Measurements from ENCODE around the gene MAPKBP1. TPM values are rescaled to one million over a fixed set of nuclear protein-coding genes. Genes with fewer than 3 reads are reported as not detected.

Gene MAPKBP1
- total and polyA plus RNA-seq, 2 of the 13 experiments (the other 11 are each of a cell fraction or from before 2014, with no cell fraction given) = 3.0 to 7.3 TPM

GRCh38 chr15:41851755-41852370, 77.6 kb downstream of the MAPKBP1 start:
- ChIA-PET POLR2A (interaction anchor here (1.5 kb wide), 1 partner anchor 13 kb away, joined by 3 read pairs; no protein-coding TSS in a partner anchor), CTCF (ENCODE audit: low intra/inter-chr PET ratio, low total read pairs) (no interaction called here)
- Histone ChIP-seq H3K4me3 (replicated peaks in 1 of 3; ENCODE audit: insufficient read depth in 1 of 3, low read depth in 2 of 3, low read length in 3 of 3) (no peak overlapping the region), H3K4me1 (ENCODE audit: insufficient read depth, low read length) (no peaks in the 10 kb centered on the region), H3K9ac (ENCODE audit: insufficient read depth, low read depth, low read length) (no peak overlapping the region), H3K79me2 (ENCODE audit: insufficient read depth, low read length) (no peaks in the 10 kb centered on the region), H3K9me3 (ENCODE audit: low read length) (no peaks in the 10 kb centered on the region), H3K4me2 (ENCODE audit: low read depth, low read length) (no peak overlapping the region), H3K27me3 (ENCODE audit: control insufficient read depth in 1 of 2, insufficient read depth in 2 of 2, low read length in 2 of 2) (peaks cover 5 to 21% of the 10 kb centered on the region in 2 experiments; a peak in 4 of 5 replicates), H3K27ac (ENCODE audit: extremely low read length, insufficient read depth, low read length) (no peak overlapping the region), H3K36me3 (replicated peaks in 1 of 2; ENCODE audit: control insufficient read depth in 1 of 2, insufficient read depth in 2 of 2, low read length in 2 of 2) (0 out of 5 replicates have a peak, but pooled peaks cover 0 to under 1% of the 10 kb centered on the region in 2 experiments), H2AFZ (ENCODE audit: low read length) (no peak overlapping the region), H4K20me1 (ENCODE audit: insufficient read depth, low read length) (no peaks in the 10 kb centered on the region; the same call in 1 of the 2 replicates)
- DNase-seq (ENCODE audit: low spot score) (no peak), ATAC-seq (no peak), FAIRE-seq (no peak)
- TF ChIP-seq MAFG (CRISPR knock-in tag; IDR thresholded peaks at IDR 0.05) (no peak), GTF3A (CRISPR knock-in tag; conservative IDR thresholded peaks at IDR 0.05) (peak; percentile 97)
- WGBS (ENCODE audit: low lambda C conversion rate) = 62% methylated on average over 3 of the region's 8 CpGs
- BruUV-seq (replicated peaks) = no TSS peak
- intact Hi-C loops (cut with micrococcal nuclease; ENCODE audit: unreplicated experiment) (no loop called here), in situ Hi-C loops (cut with HindIII; ENCODE audit: extremely low pct_ligation_motif_present, low pct_unique_long_range_greater_than_20kb) (no loop called here)

- no peaks in the 10 kb centered on the region for H3K79me2 ChIP-seq (ENCODE audit: insufficient read depth, low read length)
- H3K4me1 ChIP-seq (ENCODE audit: insufficient read depth, low read length) = peaks cover 10% of the 10 kb centered on the region
- WGBS (ENCODE audit: low lambda C conversion rate) = 57% methylated on average over 9 of the region's 17 CpGs
- intact Hi-C loops (cut with micrococcal nuclease; ENCODE audit: unreplicated experiment) = no loop called here
- H3K4me2 ChIP-seq (ENCODE audit: low read depth, low read length) = no peak overlapping the region
- peak; percentile 17 for ATAC-seq
- no peaks in the 10 kb centered on the region for H3K36me3 ChIP-seq (replicated peaks in 1 of 2; ENCODE audit: control insufficient read depth in 1 of 2, insufficient read depth in 2 of 2, low read length in 2 of 2)
- FAIRE-seq = no peak
- H2AFZ ChIP-seq (ENCODE audit: low read length) = no peak overlapping the region
- H3K9ac ChIP-seq (ENCODE audit: insufficient read depth, low read depth, low read length) = no peak overlapping the region
- H3K9me3 ChIP-seq (ENCODE audit: low read length) = no peaks in the 10 kb centered on the region
- peaks cover 5 to 25% of the 10 kb centered on the region in 2 experiments; a peak in 4 of 5 replicates for H3K27me3 ChIP-seq (ENCODE audit: control insufficient read depth in 1 of 2, insufficient read depth in 2 of 2, low read length in 2 of 2)
- no peaks in the 10 kb centered on the region; the same call in 1 of the 2 replicates for H4K20me1 ChIP-seq (ENCODE audit: insufficient read depth, low read length)
- no peak for DNase-seq (ENCODE audit: low spot score)
- in situ Hi-C loops (cut with HindIII; ENCODE audit: extremely low pct_ligation_motif_present, low pct_unique_long_range_greater_than_20kb) = no loop called here
- CTCF ChIA-PET (ENCODE audit: low intra/inter-chr PET ratio, low total read pairs) = no interaction called here
- TF ChIP-seq CENPBD1 (CRISPR knock-in tag; IDR thresholded peaks at IDR 0.05; ENCODE audit: borderline replicate concordance, low read depth) = no peak
- TF ChIP-seq HNRNPL (IDR thresholded peaks at IDR 0.05; ENCODE audit: low read depth, low read length) = no peak
- no peak for TF ChIP-seq MBD4 (IDR thresholded peaks at IDR 0.05; ENCODE audit: borderline replicate concordance, low read length)
- no peak for TF ChIP-seq ZBTB44 (CRISPR knock-in tag; IDR thresholded peaks at IDR 0.05)
- no peak for TF ChIP-seq ZNF709 (CRISPR knock-in tag; IDR thresholded peaks at IDR 0.05)
- TF ChIP-seq ZNF879 (CRISPR knock-in tag; IDR thresholded peaks at IDR 0.05) = no peak
- no peak for TF ChIP-seq ZNF639 (CRISPR knock-in tag; conservative IDR thresholded peaks at IDR 0.05)
- TF ChIP-seq ZNF768 (CRISPR knock-in tag; IDR thresholded peaks at IDR 0.05) = no peak
- H3K4me3 ChIP-seq (replicated peaks in 1 of 3; ENCODE audit: insufficient read depth in 1 of 3, low read depth in 2 of 3, low read length in 3 of 3) = no peak overlapping the region
- POLR2A ChIA-PET = no interaction called here
- BruUV-seq (replicated peaks) = no TSS peak
- no peak overlapping the region for H3K27ac ChIP-seq (ENCODE audit: extremely low read length, insufficient read depth, low read length)
Observed at GRCh38 chr15:41852736-41853590, 78.7 kb downstream of the MAPKBP1 start.
